ENCODE results near the gene PTPRO. TPM values are rescaled to one million over a fixed set of nuclear protein-coding genes. Genes with fewer than 3 reads are reported as not detected.

Gene PTPRO
- polyA plus RNA-seq, 2 of the 4 experiments (the other 2 are of a cell fraction): 0.04 TPM; not detected in 1

DNA sequence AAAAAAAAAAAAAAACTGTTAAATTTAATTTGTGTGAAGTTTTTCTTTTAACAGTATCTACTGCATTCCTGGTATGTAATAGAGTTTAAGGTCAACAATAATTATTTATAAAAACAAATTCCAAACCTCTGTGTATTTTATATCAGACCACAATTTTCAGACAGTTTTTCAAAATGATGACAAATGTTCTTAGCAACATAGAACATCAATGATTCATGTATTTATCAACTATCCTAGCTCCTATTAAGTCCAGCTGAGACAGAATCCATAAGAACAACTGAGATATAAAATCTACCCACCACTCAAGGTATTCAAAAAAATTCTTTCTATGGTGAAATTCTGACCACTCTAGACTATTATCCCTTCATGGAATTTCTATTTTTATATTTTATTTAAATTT lies 322.4 kb downstream of the PTPRO start:
- TF ChIP-seq ZC3H11A (IDR thresholded peaks at IDR 0.05) (no peak), NR3C1 (IDR thresholded peaks at IDR 0.05) (no peak), NFE2L2 (conservative IDR thresholded peaks at IDR 0.05; ENCODE audit: low read length) (no peak), MAFK (IDR thresholded peaks at IDR 0.05; ENCODE audit: partially characterized antibody) (no peak), FOSL2 (IDR thresholded peaks at IDR 0.05) (no peak), FOSL2 (CRISPR knock-in tag; IDR thresholded peaks at IDR 0.05) (no peak), FOXS1 (CRISPR knock-in tag; IDR thresholded peaks at IDR 0.05) (no peak), KDM5A (IDR thresholded peaks at IDR 0.05) (no peak), POLR2AphosphoS2 (conservative IDR thresholded peaks at IDR 0.05; ENCODE audit: low read length) (no peak), SREBF2 (IDR thresholded peaks at IDR 0.05) (no peak), MYC (IDR thresholded peaks at IDR 0.05; ENCODE audit: borderline replicate concordance, low read length) (no peak), SMC3 (IDR thresholded peaks at IDR 0.05) (no peak), HOXB5 (CRISPR knock-in tag; IDR thresholded peaks at IDR 0.05) (no peak), ESRRA (IDR thresholded peaks at IDR 0.05; ENCODE audit: borderline replicate concordance, low read length) (no peak)
- TF ChIP-seq, protein P1, sequence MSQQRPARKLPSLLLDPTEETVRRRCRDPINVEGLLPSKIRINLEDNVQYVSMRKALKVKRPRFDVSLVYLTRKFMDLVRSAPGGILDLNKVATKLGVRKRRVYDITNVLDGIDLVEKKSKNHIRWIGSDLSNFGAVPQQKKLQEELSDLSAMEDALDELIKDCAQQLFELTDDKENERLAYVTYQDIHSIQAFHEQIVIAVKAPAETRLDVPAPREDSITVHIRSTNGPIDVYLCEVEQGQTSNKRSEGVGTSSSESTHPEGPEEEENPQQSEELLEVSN (IDR thresholded peaks at IDR 0.05; ENCODE audit: borderline replicate concordance, low read depth): no peak
- TF ChIP-seq, protein P2, sequence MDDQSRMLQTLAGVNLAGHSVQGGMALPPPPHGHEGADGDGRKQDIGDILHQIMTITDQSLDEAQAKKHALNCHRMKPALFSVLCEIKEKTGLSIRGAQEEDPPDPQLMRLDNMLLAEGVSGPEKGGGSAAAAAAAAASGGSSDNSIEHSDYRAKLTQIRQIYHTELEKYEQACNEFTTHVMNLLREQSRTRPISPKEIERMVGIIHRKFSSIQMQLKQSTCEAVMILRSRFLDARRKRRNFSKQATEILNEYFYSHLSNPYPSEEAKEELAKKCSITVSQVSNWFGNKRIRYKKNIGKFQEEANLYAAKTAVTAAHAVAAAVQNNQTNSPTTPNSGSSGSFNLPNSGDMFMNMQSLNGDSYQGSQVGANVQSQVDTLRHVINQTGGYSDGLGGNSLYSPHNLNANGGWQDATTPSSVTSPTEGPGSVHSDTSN (IDR thresholded peaks at IDR 0.05): no peak
- TF ChIP-seq, protein P3, sequence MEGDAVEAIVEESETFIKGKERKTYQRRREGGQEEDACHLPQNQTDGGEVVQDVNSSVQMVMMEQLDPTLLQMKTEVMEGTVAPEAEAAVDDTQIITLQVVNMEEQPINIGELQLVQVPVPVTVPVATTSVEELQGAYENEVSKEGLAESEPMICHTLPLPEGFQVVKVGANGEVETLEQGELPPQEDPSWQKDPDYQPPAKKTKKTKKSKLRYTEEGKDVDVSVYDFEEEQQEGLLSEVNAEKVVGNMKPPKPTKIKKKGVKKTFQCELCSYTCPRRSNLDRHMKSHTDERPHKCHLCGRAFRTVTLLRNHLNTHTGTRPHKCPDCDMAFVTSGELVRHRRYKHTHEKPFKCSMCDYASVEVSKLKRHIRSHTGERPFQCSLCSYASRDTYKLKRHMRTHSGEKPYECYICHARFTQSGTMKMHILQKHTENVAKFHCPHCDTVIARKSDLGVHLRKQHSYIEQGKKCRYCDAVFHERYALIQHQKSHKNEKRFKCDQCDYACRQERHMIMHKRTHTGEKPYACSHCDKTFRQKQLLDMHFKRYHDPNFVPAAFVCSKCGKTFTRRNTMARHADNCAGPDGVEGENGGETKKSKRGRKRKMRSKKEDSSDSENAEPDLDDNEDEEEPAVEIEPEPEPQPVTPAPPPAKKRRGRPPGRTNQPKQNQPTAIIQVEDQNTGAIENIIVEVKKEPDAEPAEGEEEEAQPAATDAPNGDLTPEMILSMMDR (IDR thresholded peaks at IDR 0.05): no peak
- TF ChIP-seq, protein P4, sequence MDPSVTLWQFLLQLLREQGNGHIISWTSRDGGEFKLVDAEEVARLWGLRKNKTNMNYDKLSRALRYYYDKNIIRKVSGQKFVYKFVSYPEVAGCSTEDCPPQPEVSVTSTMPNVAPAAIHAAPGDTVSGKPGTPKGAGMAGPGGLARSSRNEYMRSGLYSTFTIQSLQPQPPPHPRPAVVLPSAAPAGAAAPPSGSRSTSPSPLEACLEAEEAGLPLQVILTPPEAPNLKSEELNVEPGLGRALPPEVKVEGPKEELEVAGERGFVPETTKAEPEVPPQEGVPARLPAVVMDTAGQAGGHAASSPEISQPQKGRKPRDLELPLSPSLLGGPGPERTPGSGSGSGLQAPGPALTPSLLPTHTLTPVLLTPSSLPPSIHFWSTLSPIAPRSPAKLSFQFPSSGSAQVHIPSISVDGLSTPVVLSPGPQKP (IDR thresholded peaks at IDR 0.05; ENCODE audit: low read depth, low read length): no peak
- TF ChIP-seq, protein P5, sequence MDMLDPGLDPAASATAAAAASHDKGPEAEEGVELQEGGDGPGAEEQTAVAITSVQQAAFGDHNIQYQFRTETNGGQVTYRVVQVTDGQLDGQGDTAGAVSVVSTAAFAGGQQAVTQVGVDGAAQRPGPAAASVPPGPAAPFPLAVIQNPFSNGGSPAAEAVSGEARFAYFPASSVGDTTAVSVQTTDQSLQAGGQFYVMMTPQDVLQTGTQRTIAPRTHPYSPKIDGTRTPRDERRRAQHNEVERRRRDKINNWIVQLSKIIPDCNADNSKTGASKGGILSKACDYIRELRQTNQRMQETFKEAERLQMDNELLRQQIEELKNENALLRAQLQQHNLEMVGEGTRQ (IDR thresholded peaks at IDR 0.05): no peak
- ChIA-PET POLR2A (no interaction called here), CTCF (interaction anchor here (0.5 kb wide), 1 partner anchor 32 kb away, joined by 3 read pairs; no protein-coding TSS in a partner anchor)
- Histone ChIP-seq H3K4me2 (no peak overlapping the region), H3K9me3 (no peaks in the 10 kb centered on the region), H3K27ac (no peak overlapping the region), H3K4me1 (peaks cover 11% of the 10 kb centered on the region; the same call in 2 of the 3 replicates), H3K4me3 (no peak overlapping the region)
- FAIRE-seq (no peak), DNase-seq (ENCODE audit: low read depth in 1 of 2, low spot score in 1 of 2) (no peak), ATAC-seq (no peak)

DNA sequence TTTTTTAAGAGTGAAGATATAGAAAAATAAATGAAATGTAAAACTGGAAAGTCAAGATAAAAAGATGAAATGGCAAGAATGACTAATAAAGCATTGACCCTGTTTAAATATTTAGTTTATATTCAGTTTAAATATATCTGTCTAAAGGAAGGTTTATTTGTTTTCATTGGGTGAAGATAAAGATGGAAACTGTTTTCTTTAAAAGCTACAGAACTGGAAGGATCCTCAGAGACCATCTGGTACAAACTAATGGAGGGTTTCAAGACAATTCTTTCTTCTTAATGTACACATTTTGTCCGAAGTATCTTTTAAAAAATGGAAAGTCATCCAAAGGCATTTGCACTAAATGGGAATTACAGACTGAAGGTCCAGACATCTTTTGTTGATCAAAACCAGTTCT lies 324.3 kb downstream of the PTPRO start:
- POLR2A ChIA-PET: no interaction called here
- H3K4me3 ChIP-seq: no peak overlapping the region
- FAIRE-seq: no peak
- CTCF ChIA-PET: interaction anchor here (0.5 kb wide), 1 partner anchor 13 kb away, joined by 5 read pairs; no protein-coding TSS in a partner anchor
- no peak for DNase-seq (ENCODE audit: low read depth in 1 of 2, low spot score in 1 of 2)
- no peak for TF ChIP-seq NPAS2 (CRISPR knock-in tag; IDR thresholded peaks at IDR 0.05; ENCODE audit: borderline replicate concordance)
- TF ChIP-seq, protein P6, sequence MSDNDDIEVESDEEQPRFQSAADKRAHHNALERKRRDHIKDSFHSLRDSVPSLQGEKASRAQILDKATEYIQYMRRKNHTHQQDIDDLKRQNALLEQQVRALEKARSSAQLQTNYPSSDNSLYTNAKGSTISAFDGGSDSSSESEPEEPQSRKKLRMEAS (IDR thresholded peaks at IDR 0.05): no peak
- no peak for TF ChIP-seq EHMT2 (IDR thresholded peaks at IDR 0.05; ENCODE audit: low read depth)
- TF ChIP-seq SREBF2 (IDR thresholded peaks at IDR 0.05): no peak
- TF ChIP-seq MAFK (IDR thresholded peaks at IDR 0.05; ENCODE audit: partially characterized antibody): no peak
- no peak for TF ChIP-seq MAZ (IDR thresholded peaks at IDR 0.05; ENCODE audit: borderline replicate concordance, low read depth, low read length)
- TF ChIP-seq CBX8 (IDR thresholded peaks at IDR 0.05): no peak
- TF ChIP-seq JUNB (IDR thresholded peaks at IDR 0.05): no peak
- TF ChIP-seq JUN (IDR thresholded peaks at IDR 0.05): no peak
- H3K9me3 ChIP-seq: no peaks in the 10 kb centered on the region
- H3K4me1 ChIP-seq: peaks cover 11% of the 10 kb centered on the region; the same call in 2 of the 3 replicates
- ATAC-seq: no peak
- H3K4me2 ChIP-seq: no peak overlapping the region
- WGBS (ENCODE audit: missing lambda C conversion rate): 0% methylated on average over 1 of the region's 1 CpG
- H3K27ac ChIP-seq: no peak overlapping the region

Data from A549 (cell line).